GM12865 (cell line): ENCODE data around the gene DAPK1.

ENCODE experiments used
- DNase-seq: peaks from one replicate; pipeline ENCODE4 v3.0.0; 2010; ENCODE audit warnings: low read depth
- H3K4me3 ChIP-seq: 2 replicates; pipeline ENCODE4 v1.5.1; 2011; ENCODE audit warnings: mild to moderate bottlenecking, low read depth, low read length, control low read depth
- CTCF ChIP-seq: IDR thresholded peaks from 2 replicates; pipeline ENCODE4 v1.5.1; 2011; ENCODE audit warnings: low read length, control low read depth, low read depth, inconsistent platforms; ENCODE audit not compliant: insufficient read depth; ENCODE audit errors: missing control alignments

Gene DAPK1

GRCh38 chr9:87594194-87594593 is 96.5 kb downstream of the DAPK1 start:
- TF ChIP-seq CTCF = no peak

GRCh38 chr9:87594662-87595061 is 97.0 kb downstream of the DAPK1 start:
- DNase-seq = no peak
- no peak for TF ChIP-seq CTCF
- no peak overlapping the region for H3K4me3 ChIP-seq

More at GRCh38 chr9:87594194-87594593, 96.5 kb downstream of the DAPK1 start:
- no peak for DNase-seq
- no peak overlapping the region for H3K4me3 ChIP-seq

- no peak for DNase-seq
Observed at GRCh38 chr9:87595610-87596009, 97.9 kb downstream of the DAPK1 start.

GRCh38 chr9:87596862-87597261 is 99.2 kb downstream of the DAPK1 start:
- no peak for TF ChIP-seq CTCF
- no peak overlapping the region for H3K4me3 ChIP-seq
- DNase-seq = no peak

More at GRCh38 chr9:87595610-87596009, 97.9 kb downstream of the DAPK1 start:
- TF ChIP-seq CTCF = no peak
- H3K4me3 ChIP-seq = no peak overlapping the region

GRCh38 chr9:87597710-87598443 is 100.2 kb downstream of the DAPK1 start:
- DNase-seq = no peak
- no peak for TF ChIP-seq CTCF
- H3K4me3 ChIP-seq = no peak overlapping the region

- TF ChIP-seq CTCF = no peak
- DNase-seq = no peak
- no peak overlapping the region for H3K4me3 ChIP-seq
Observed at GRCh38 chr9:87599901-87600610, 102.4 kb downstream of the DAPK1 start.

- no peak for TF ChIP-seq CTCF
- no peak overlapping the region for H3K4me3 ChIP-seq
- DNase-seq = no peak
Observed at GRCh38 chr9:87601176-87601575, 103.5 kb downstream of the DAPK1 start.
